GM19324 (cell line): ENCODE results near the gene MCTP1.

Source experiments
- ATAC-seq: cut with Tn5 transposase; IDR thresholded peaks from one replicate; pipeline ENCODE4 v1.9.1; 2021; ENCODE audit warnings: mild to moderate bottlenecking, moderate library complexity; ENCODE audit not compliant: unreplicated experiment, low FRiP score

MCTP1 gene

GRCh38 chr5:95081500-95081960 lies 203.4 kb downstream of the MCTP1 start:
- ATAC-seq = peak; percentile 83

- ATAC-seq = no peak
Observed at GRCh38 chr5:95080441-95080840, 204.5 kb downstream of the MCTP1 start.

DNA sequence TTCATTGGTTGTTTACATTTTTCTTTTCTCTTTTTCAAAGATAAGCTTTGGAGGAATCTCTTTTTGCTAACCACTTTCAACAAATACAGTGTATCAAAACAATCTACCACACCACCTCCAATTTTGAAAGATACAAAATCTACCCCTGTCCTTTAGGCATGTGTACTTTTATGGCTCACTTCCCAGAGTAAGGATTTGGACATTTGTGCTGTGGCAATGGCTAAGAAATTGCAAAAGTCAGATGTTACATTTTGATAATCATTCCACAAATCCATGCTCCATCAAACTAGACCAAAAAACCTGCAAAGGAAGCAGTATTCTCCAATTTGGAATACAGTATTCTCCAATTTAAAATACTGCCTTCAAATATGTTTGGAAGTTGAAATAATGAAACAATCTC lies 204.9 kb downstream of the MCTP1 start:
- ATAC-seq = no peak

DNA sequence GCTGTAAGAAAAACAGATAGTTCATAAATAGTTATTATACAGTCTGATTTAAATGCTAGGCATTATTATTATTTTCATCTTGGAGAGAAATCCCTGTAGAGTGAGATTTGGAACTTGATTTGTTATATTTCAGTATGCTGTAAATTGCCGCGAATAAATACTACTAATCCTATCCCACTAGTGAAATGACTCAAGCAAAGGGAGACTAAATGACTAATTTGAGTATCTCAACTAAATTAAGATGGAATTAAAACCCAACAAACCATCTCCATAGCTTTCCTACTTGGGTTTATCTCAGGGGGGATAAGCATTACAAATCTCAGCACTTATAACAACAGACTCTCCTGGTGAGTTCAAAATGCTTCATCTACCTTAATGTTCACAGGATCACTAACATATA lies 206.0 kb downstream of the MCTP1 start:
- no peak for ATAC-seq

DNA sequence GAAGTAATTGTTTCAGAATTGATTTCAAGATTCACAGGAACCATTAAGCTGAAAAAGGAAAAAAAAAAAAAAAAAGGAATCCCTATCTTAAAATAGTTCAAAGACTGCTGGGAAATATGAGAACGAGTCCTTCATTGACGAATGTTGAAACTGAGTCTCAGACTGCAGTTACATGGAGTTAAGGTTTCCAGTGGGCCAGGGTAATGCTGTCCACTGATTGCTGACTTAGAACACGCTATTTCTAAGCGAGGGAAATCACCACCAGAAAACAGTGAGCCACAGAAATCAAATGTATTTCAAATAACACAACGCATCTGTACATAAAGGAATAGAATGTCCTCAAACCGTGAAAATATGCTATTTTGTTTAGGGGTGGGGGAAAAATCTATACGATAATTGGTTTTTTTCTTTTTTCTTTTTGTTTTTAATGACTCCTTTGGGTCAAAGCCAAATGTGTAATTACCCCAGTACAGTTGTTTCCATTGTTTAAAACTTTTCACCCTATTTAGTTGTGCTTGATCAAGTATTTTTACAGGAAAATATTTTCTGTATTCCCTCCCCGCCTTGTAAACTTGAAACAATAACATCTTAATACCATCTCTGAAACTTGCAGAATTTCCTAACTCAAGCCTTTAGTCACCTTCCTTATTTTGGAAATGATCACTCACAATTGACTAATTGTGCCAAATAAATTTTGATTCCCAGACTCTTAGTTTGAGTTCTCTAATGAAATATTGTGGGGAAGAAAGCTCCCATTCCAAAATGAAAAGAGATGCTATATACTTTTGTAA lies 208.3 kb downstream of the MCTP1 start:
- ATAC-seq = no peak

- ATAC-seq = no peak
Observed at GRCh38 chr5:95075111-95075510, 209.8 kb downstream of the MCTP1 start.

DNA sequence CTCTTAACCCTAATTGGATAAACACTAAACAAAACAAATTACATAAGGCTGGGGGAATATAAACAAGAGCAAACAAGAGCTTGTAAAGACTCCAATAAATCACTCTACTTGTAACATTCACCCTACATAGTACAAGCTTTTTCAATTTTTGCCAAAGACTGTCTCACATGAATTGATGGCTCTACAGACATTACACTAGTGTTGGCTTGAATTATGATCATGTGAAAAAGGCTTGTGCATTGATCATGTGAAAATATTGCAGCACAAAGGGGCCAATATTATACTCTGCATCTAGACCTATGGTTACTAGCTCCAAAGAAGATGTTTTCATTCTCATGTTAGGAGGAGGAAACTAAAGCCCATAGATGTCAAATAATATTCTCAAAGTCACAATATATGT lies 212.6 kb downstream of the MCTP1 start:
- no peak for ATAC-seq

DNA sequence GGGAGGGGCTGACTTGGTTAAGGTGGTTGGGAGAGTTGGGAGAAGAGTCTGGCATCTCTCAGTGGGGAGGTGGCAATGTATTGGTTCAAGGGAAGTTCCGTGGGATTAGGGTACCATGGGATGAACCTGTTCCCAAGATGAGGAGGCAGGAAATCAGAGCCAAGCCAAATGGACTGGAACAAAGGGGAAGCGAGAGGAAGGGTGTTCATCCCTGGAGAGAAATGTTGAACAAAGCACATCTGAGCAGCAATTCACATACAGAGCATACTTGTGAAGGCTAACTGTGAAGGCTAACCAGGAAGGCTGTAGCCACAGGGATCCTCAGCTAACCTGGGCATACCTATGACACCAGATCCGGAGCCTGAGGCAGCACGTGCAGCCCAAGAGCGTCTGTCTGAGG lies 214.0 kb downstream of the MCTP1 start:
- no peak for ATAC-seq

DNA sequence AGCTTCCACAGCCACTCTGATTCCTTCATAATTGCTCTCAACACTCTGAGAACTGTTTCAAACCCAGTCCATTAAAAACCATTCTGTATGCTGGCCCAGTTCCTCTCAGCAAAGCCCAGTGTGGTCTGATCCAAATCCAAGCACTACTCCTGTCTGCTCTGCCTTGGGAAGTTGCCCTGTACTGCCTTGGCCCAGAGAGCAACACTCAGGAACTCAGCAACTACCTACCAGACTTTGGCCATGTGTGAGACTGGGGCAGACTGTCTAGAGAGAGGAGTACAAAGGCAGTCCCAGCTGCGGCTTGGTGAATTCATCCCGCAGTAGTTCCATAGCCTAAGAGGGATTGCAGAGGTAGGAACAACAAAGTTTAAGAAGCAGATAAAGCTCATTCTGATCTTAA lies 214.4 kb downstream of the MCTP1 start:
- no peak for ATAC-seq

- ATAC-seq = no peak
Observed at GRCh38 chr5:95069948-95070347, 214.9 kb downstream of the MCTP1 start.

- ATAC-seq = no peak
Observed at GRCh38 chr5:95069021-95069420, 215.9 kb downstream of the MCTP1 start.

- ATAC-seq = no peak
Observed at GRCh38 chr5:95068289-95068910, 216.5 kb downstream of the MCTP1 start.

DNA sequence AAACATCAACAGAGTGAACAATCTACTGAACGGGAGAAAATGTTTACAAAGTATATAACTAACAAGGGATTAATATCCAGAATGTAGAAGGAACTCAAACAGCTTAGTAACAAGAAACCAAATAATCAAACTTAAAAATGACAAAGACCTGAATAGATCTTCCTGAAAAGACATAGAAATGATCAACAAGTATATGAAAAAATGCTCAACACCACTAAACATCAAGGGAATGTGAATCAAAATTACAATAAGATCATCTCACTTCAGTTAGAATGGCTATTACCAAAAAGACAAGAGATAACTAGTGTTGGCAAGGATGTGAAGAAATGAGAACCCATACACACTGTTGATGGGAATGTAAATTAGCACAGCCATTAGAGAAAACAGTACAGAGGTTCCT lies 218.8 kb downstream of the MCTP1 start:
- no peak for ATAC-seq

DNA sequence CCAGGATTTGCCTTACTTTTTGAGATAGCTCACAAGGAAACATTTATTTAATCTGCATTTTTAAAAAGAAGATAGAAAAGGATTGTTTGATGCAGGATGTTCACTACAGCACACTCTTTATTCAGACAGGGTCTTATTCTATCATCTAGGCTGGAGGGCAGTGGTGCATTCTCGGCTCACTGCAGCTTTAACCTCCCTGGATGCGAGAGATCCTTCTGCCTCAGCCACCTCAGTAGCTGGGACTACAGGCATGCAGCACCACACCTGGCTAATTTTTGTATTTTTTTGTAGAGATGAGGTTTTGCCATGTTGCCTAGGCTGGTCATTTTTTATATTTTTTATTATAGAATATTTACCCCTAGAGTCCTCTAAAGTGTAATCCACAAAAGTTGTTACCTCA lies 221.4 kb downstream of the MCTP1 start:
- ATAC-seq = no peak

DNA sequence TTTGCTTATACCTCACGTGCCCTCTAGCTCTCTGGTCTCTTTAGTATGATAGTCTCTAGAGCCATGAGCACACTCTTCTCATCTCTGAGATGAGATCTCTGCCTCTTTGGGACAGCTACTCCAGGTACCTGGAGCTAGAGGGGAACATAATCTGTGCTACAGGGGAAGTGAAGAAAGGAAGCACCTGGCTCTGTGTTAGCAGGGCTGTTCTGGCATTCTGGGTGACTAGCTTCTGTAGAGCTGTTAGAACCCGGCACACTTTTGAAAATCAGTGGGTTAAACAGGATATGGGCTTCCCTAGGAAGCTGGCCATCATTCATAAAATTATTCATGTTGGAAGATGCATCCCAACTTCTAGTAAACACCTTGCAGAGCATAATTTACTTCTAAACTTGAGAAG lies 224.8 kb downstream of the MCTP1 start:
- ATAC-seq = no peak

DNA sequence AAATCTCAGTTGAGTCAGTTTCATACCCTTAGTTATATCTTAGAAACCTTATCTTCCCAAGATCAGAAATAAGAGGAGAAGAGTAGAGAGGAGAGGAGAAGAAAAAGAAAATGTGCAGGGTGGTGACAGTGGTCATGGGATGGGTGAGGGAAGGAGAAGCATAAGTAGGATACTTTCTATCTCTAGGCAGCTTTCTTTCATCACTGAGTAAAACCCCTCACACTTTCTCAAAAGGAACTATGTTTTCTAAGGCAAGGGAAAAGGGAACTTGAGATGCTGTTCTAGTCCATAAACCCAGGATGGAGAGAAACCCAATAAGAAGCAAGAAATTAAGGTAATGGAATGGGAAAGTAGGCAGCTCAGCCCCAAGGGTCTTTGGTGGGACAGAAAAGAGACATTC lies 225.3 kb downstream of the MCTP1 start:
- no peak for ATAC-seq

- ATAC-seq = no peak
Observed at GRCh38 chr5:95057615-95058014, 227.3 kb downstream of the MCTP1 start.

DNA sequence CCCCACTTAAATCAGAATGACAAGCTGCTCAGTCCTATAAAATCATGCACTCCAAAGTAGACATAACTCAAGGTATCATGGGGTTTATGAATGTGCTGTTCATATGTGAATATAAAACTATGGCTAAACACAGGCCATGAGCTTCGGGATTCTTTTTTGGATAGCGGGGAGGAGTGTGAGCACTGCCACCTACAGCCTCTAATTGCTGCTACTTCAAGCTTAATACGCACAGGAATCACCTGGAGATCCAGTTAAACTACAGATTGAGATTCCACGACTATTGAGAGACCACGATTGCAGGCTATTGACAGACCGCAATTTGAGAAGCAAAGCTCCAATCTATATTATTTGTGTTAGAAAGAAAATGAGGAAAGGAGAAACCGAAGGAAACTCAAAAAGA lies 231.6 kb downstream of the MCTP1 start:
- no peak for ATAC-seq

GRCh38 chr5:95050708-95051107 lies 234.2 kb downstream of the MCTP1 start:
- ATAC-seq = no peak

GRCh38 chr5:95048628-95049027 lies 236.3 kb downstream of the MCTP1 start:
- ATAC-seq = no peak

GRCh38 chr5:95045181-95045965 lies 239.5 kb downstream of the MCTP1 start:
- ATAC-seq = no peak
